ENCODE results near the gene GPSM1.

DNA sequence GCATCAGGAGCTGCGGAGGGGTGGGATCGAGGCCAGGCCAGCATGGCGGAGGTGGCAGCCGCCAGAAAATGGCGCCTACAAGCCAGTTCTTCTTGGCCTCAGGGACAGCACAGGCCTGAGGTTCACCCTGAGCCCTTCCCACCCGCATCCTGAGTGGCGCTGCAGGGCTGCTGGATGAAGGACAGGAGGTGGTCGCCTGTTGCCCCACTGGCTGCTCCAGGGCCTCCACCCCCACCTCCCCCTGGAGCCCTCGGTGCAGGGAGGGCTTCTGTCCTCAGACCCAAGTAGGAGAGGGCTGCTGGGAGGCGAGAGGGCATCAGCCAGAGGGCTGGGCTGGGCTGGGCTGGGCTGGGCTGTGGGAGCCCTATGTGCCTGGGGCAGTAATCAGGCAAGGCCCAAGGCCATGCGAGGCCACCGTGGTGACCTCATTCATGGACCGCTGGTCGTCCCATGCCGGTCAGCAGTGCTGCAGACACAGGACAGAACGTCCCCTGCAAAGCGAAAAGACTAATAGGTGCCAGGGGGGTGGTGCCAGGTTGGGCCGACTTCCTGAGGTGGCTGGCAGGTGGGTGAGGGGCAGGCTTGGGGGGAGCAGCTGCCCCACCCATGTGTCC is 13.8 kb downstream of the GPSM1 start:
- TF ChIP-seq, protein P1, sequence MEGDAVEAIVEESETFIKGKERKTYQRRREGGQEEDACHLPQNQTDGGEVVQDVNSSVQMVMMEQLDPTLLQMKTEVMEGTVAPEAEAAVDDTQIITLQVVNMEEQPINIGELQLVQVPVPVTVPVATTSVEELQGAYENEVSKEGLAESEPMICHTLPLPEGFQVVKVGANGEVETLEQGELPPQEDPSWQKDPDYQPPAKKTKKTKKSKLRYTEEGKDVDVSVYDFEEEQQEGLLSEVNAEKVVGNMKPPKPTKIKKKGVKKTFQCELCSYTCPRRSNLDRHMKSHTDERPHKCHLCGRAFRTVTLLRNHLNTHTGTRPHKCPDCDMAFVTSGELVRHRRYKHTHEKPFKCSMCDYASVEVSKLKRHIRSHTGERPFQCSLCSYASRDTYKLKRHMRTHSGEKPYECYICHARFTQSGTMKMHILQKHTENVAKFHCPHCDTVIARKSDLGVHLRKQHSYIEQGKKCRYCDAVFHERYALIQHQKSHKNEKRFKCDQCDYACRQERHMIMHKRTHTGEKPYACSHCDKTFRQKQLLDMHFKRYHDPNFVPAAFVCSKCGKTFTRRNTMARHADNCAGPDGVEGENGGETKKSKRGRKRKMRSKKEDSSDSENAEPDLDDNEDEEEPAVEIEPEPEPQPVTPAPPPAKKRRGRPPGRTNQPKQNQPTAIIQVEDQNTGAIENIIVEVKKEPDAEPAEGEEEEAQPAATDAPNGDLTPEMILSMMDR (conservative IDR thresholded peaks at IDR 0.05 in 1 of 2, IDR thresholded peaks at IDR 0.05 in 1 of 2; ENCODE audit: extremely low read depth in 1 of 2, insufficient read depth in 1 of 2, low read depth in 1 of 2, low read length in 2 of 2): no peak
- TF ChIP-seq EZH2 (IDR thresholded peaks at IDR 0.05; ENCODE audit: borderline replicate concordance, low read length): no peak

Measured in mammary epithelial cell (primary cell).